BLaER1 treated with 17β-estradiol and CSF1 and Interleukin-3, amounts not matched to agents 10 nM and 100 nM (cell line): ENCODE measurements around the gene NUCB1.
A peak's percentile ranks its signal among the peaks of the same experiment; 100 is the strongest.

Source experiments
- H3K27ac ChIP-seq, 11 experiments: shearing (Covaris generic); formaldehyde crosslinking; 2 replicates each; pipeline ENCODE4 v1.8.1; 2022
- H3K27me3 ChIP-seq, 11 experiments: shearing (Covaris generic); formaldehyde crosslinking; 2 replicates each; pipeline ENCODE4 v1.8.1; 2022
- H3K36me3 ChIP-seq, 11 experiments: shearing (Covaris generic); formaldehyde crosslinking; 2 replicates each; pipeline ENCODE4 v1.8.1; 2022
- H3K4me1 ChIP-seq, 10 experiments: shearing (Covaris generic); formaldehyde crosslinking; 2 replicates each; pipeline ENCODE4 v1.8.1; 2022
- H3K4me2 ChIP-seq, 11 experiments: shearing (Covaris generic); formaldehyde crosslinking; 2 replicates each; pipeline ENCODE4 v1.8.1; 2022
- H3K4me3 ChIP-seq, 10 experiments: shearing (Covaris generic); formaldehyde crosslinking; 2 replicates each; pipeline ENCODE4 v1.8.1; 2022
- H3K9ac ChIP-seq, 11 experiments: shearing (Covaris generic); formaldehyde crosslinking; 2 replicates each; pipeline ENCODE4 v1.8.1; 2022
- H3K9me3 ChIP-seq, 11 experiments: shearing (Covaris generic); formaldehyde crosslinking; replicated peaks in 1 of 11; 2 replicates each; pipeline ENCODE4 v1.8.1; 2022
- H4K20me1 ChIP-seq, 11 experiments: shearing (Covaris generic); formaldehyde crosslinking; 2 replicates each; pipeline ENCODE4 v1.8.1; 2022
- Cebpa-rat ChIP-seq, 11 experiments: shearing (Covaris generic); IDR thresholded peaks; 2 replicates each; pipeline ENCODE4 v1.8.1; 2022

The NUCB1 gene

GRCh38 chr19:48946463-48947257 is 46.5 kb downstream of the NUCB1 start:
- H3K4me2 ChIP-seq, result no peak overlapping the region
- no peaks in the 10 kb centered on the region for H3K27me3 ChIP-seq
- TF ChIP-seq Cebpa-rat (IDR thresholded peaks at IDR 0.05), result no peak
- H4K20me1 ChIP-seq, result no peaks in the 10 kb centered on the region
- H3K9ac ChIP-seq, result no peak overlapping the region
- peaks cover 35 to 42% (median 39%) of the 10 kb centered on the region in 11 experiments for H3K9me3 ChIP-seq
- peaks cover 23 to 54% (median 43%) of the 10 kb centered on the region in 10 experiments for H3K4me1 ChIP-seq
- peak overlapping the region in 3 of 10 experiments; percentile 1 to 33 (median 32); a peak in 7 of 20 replicates for H3K4me3 ChIP-seq
- no peak overlapping the region; a peak in 1 of 22 replicates for H3K27ac ChIP-seq
- peaks cover 0 to 15% (median 8%) of the 10 kb centered on the region in 11 experiments; a peak in 8 of 22 replicates for H3K36me3 ChIP-seq

- peak overlapping the region in 3 of 10 experiments; percentile 1 to 33 (median 25); a peak in 7 of 20 replicates for H3K4me3 ChIP-seq
- H3K9ac ChIP-seq, result no peak overlapping the region
- no peaks in the 10 kb centered on the region for H4K20me1 ChIP-seq
- no peak for TF ChIP-seq Cebpa-rat (IDR thresholded peaks at IDR 0.05)
- H3K36me3 ChIP-seq, result peaks cover 0 to 15% (median 8%) of the 10 kb centered on the region in 11 experiments; a peak in 8 of 22 replicates
- no peak overlapping the region for H3K4me2 ChIP-seq
- peaks cover 25 to 59% (median 47%) of the 10 kb centered on the region in 10 experiments for H3K4me1 ChIP-seq
- H3K27me3 ChIP-seq, result no peaks in the 10 kb centered on the region
- H3K27ac ChIP-seq, result no peak overlapping the region; a peak in 1 of 22 replicates
- peaks cover 35 to 41% (median 39%) of the 10 kb centered on the region in 11 experiments for H3K9me3 ChIP-seq
Observed at GRCh38 chr19:48947258-48947542, 47.1 kb downstream of the NUCB1 start.

GRCh38 chr19:48950159-48950558 is 50.0 kb downstream of the NUCB1 start:
- Histone ChIP-seq H3K27ac (peak overlapping the region; percentile 68 to 83 (median 77); a peak in 21 of 22 replicates), H3K4me1 (peaks cover 41 to 59% (median 50%) of the 10 kb centered on the region in 10 experiments), H3K9ac (peak overlapping the region; percentile 20 to 64 (median 38); a peak in 14 of 22 replicates), H4K20me1 (no peaks in the 10 kb centered on the region), H3K9me3 (peaks cover 35 to 41% (median 39%) of the 10 kb centered on the region in 11 experiments), H3K36me3 (peaks cover 0 to 15% (median 8%) of the 10 kb centered on the region in 11 experiments; a peak in 8 of 22 replicates), H3K4me3 (no peak overlapping the region), H3K4me2 (peak overlapping the region; percentile 54 to 77 (median 68)), H3K27me3 (no peaks in the 10 kb centered on the region)
- no peak for TF ChIP-seq Cebpa-rat (IDR thresholded peaks at IDR 0.05)

GRCh38 chr19:48950830-48951519 is 50.9 kb downstream of the NUCB1 start:
- Histone ChIP-seq H3K27me3 (no peaks in the 10 kb centered on the region), H3K27ac (peak overlapping the region; percentile 68 to 83 (median 77); a peak in 21 of 22 replicates), H3K4me3 (0 out of 20 replicates have a peak overlapping the region, but pooled peaks of 1 of the 10 experiments have one; percentile 7), H3K4me1 (peaks cover 46 to 63% (median 56%) of the 10 kb centered on the region in 10 experiments), H3K9me3 (peaks cover 35 to 39% (median 37%) of the 10 kb centered on the region in 11 experiments), H3K36me3 (peaks cover 4 to 19% (median 12%) of the 10 kb centered on the region in 11 experiments; a peak in 19 of 22 replicates), H3K9ac (peak overlapping the region; percentile 20 to 64 (median 38); a peak in 16 of 22 replicates), H3K4me2 (peak overlapping the region; percentile 54 to 77 (median 68)), H4K20me1 (peaks cover 0 to 7% (median 0%) of the 10 kb centered on the region in 11 experiments; a peak in 5 of 22 replicates)
- TF ChIP-seq Cebpa-rat (IDR thresholded peaks at IDR 0.05), result no peak

- H3K27ac ChIP-seq, result peak overlapping the region in 2 of 11 experiments; percentile 4 to 35; a peak in 2 of 22 replicates
Observed at GRCh38 chr19:48953141-48953540, 53.0 kb downstream of the NUCB1 start.

GRCh38 chr19:48953990-48954594 is 54.0 kb downstream of the NUCB1 start:
- H3K27me3 ChIP-seq, result no peaks in the 10 kb centered on the region
- H3K36me3 ChIP-seq, result peaks cover 27 to 36% (median 33%) of the 10 kb centered on the region in 11 experiments; a peak in 21 of 22 replicates
- peak overlapping the region; percentile 80 to 99 (median 92) for H3K4me3 ChIP-seq
- H3K9me3 ChIP-seq, result peaks cover 4 to 8% (median 6%) of the 10 kb centered on the region in 11 experiments; a peak in 21 of 22 replicates
- H3K9ac ChIP-seq, result peak overlapping the region; percentile 94 to 100 (median 98); a peak in 21 of 22 replicates
- H3K4me1 ChIP-seq, result peaks cover 51 to 88% (median 72%) of the 10 kb centered on the region in 10 experiments
- no peak for TF ChIP-seq Cebpa-rat (IDR thresholded peaks at IDR 0.05)
- peak overlapping the region; percentile 96 to 100 (median 98); a peak in 20 of 22 replicates for H3K27ac ChIP-seq
- peaks cover 0 to 10% (median 0%) of the 10 kb centered on the region in 11 experiments; a peak in 6 of 22 replicates for H4K20me1 ChIP-seq
- peak overlapping the region; percentile 75 to 100 (median 95) for H3K4me2 ChIP-seq

More at GRCh38 chr19:48953141-48953540, 53.0 kb downstream of the NUCB1 start:
- Histone ChIP-seq H4K20me1 (peaks cover 0 to 10% (median 0%) of the 10 kb centered on the region in 11 experiments; a peak in 6 of 22 replicates), H3K4me1 (peaks cover 51 to 78% (median 69%) of the 10 kb centered on the region in 10 experiments), H3K4me3 (no peak overlapping the region), H3K9ac (no peak overlapping the region; a peak in 2 of 22 replicates), H3K4me2 (peak overlapping the region in 5 of 11 experiments; percentile 15 to 100 (median 25); a peak in 7 of 22 replicates), H3K9me3 (peaks cover 14 to 17% (median 16%) of the 10 kb centered on the region in 11 experiments), H3K27me3 (no peaks in the 10 kb centered on the region), H3K36me3 (peaks cover 20 to 30% (median 26%) of the 10 kb centered on the region in 11 experiments; a peak in 21 of 22 replicates)
- no peak for TF ChIP-seq Cebpa-rat (IDR thresholded peaks at IDR 0.05)

- Histone ChIP-seq H3K4me2 (peak within 1 kb of the TSS; percentile 85 to 100 (median 98)), H3K4me1 (peaks cover 52 to 90% (median 73%) of the 10 kb centered on the region in 10 experiments), H3K27me3 (no peaks in the 10 kb centered on the region), H4K20me1 (peaks cover 0 to 10% (median 0%) of the 10 kb centered on the region in 11 experiments; a peak in 6 of 22 replicates), H3K9me3 (peaks cover 0 to 1% (median 0%) of the 10 kb centered on the region in 11 experiments; a peak in 8 of 22 replicates), H3K4me3 (peak within 1 kb of the TSS; percentile 80 to 99 (median 92)), H3K36me3 (peaks cover 26 to 41% (median 33%) of the 10 kb centered on the region in 11 experiments; a peak in 21 of 22 replicates), H3K9ac (peak within 1 kb of the TSS; percentile 94 to 100 (median 98)), H3K27ac (peak within 1 kb of the TSS; percentile 96 to 100 (median 98))
- TF ChIP-seq Cebpa-rat (IDR thresholded peaks at IDR 0.05), result no peak
Observed at GRCh38 chr19:48954595-48955307, 54.6 kb downstream of the NUCB1 start, which contains the start of gene BAX. Gene BAX, plus strand, starts transcription at chr19:48954875. Its CDS starts 54 bp downstream, at chr19:48954929.
